KG1 (cell line): ENCODE data around the gene FBXO17.
"Not testable (repeated sequence)": the region's sequence is repeated elsewhere in the genome, so short reads cannot be mapped to it uniquely, and the experiment has no call there.

Experiments
- DNase-seq: peaks from one replicate; lab custom pipeline; 2025; lab: John Stamatoyannopoulos, UW

FBXO17 gene

GRCh38 chr19:38944981-38945506, 30.5 kb downstream of the FBXO17 start:
- no peak for DNase-seq

GRCh38 chr19:38942471-38943181, 32.9 kb downstream of the FBXO17 start:
- no peak for DNase-seq

GRCh38 chr19:38941979-38942378, 33.6 kb downstream of the FBXO17 start:
- DNase-seq = no peak

DNA sequence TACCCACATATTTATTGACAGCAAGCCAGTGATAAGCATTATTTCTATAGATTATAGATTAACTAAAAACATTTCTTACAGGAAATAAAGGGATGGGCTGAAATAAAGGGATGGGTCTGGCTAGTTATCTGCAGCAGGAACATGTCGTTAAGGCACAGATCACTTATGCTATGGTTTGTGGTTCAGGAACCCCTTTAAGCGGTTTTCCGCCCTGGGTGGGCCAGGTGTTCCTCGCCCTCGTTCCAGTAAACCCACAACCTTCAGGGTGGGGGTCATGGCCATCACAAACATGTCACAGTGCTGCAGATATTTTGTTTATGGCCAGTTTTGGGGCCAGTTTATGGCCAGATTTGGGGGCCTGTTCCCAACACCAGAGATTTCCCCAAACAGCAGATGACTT, 34.1 kb downstream of the FBXO17 start:
- not testable (repeated sequence) for DNase-seq

- DNase-seq = no peak
Measured at GRCh38 chr19:38939957-38940356, 35.6 kb downstream of the FBXO17 start.

GRCh38 chr19:38933544-38933943, 42.0 kb downstream of the FBXO17 start:
- no peak for DNase-seq

DNA sequence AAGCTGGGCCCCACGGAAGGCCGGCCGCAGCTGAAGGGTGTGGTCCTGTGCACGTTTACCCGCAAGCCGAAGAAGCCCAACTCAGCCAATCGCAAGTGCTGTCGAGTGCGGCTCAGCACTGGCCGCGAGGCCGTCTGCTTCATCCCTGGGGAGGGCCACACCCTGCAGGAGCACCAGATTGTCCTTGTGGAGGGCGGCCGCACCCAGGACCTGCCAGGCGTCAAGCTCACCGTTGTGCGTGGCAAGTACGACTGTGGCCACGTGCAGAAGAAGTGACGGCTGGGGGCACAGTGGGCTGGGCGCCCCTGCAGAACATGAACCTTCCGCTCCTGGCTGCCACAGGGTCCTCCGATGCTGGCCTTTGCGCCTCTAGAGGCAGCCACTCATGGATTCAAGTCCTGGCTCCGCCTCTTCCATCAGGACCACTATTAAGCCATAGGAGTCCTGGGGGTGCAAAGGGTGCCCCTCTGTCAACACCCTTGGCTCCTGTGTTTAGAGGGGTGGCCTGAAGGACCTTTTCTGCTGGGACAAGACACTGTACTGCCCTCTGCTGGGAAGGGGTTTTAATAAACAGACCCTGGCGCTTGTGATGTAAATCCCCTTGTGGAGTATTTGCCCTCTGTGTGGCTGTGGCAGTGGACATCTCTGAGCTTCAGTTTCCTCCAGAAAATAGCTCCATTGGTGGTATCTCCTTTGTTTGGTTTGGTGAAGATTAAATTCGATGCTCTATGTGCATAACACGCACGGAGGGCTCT, 42.9 kb downstream of the FBXO17 start:
- no peak for DNase-seq

GRCh38 chr19:38931521-38931793, 44.1 kb downstream of the FBXO17 start:
- DNase-seq = no peak

- no peak for DNase-seq
Measured at GRCh38 chr19:38930776-38931520, 44.6 kb downstream of the FBXO17 start, which contains the start of gene MRPS12. Gene MRPS12 (plus strand): TSS chr19:38930944. CDS start chr19:38931295, 351 bp downstream.

GRCh38 chr19:38929929-38930775, 45.4 kb downstream of the FBXO17 start, which contains the start of gene SARS2:
Gene SARS2 (minus strand): TSS chr19:38930763. CDS start chr19:38930736, 27 bp downstream.
- peak; percentile 95 for DNase-seq

DNA sequence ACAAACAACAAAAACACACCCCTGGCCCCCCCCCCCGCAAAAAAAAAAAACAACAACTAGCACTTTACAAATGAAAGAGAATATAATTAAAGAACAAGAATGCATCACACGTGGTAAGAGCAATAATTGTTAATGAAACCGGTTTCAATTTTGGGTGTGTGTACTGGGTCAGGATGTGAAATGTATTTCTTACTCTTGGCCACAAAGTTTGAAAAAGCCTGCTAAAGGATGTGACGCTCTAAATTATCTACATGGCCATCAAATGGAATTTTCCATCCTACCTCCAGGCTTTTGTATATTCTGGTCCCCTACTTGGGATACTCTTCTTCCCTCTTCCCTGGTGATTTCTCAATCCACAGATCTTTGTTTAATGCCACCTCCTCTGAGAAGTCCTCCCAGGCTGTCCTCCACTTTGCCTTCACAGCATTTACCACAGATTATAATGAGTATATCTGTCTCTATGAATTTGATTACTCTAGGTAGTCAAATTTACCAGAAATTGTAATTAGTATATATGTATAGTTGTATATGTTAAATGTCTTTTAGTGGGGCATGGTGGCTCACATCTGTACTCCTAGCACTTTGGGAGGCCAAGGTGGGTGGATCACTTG, 47.0 kb downstream of the FBXO17 start:
- DNase-seq = no peak

- DNase-seq = no peak
Measured at GRCh38 chr19:38924388-38924787, 51.2 kb downstream of the FBXO17 start.

DNA sequence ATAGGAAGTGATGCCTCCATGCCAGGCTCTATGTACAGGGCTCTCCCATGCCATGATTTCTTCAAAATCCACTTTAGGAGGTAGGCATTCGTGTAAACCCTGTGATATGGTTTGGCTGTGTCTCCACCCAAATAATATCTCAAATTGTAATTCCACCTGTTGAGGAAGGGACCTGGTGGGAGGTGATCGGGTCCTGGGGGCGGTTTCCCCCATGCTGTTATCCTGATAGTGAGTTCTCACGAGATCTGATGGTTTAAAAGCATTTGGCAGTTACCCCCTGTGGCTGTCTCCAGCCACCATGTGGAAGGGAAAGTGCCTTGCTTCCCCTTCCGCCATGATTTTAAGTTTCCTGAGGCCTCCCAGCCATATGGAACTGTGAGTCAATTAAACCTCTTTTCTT, 53.1 kb downstream of the FBXO17 start:
- DNase-seq = no peak

DNA sequence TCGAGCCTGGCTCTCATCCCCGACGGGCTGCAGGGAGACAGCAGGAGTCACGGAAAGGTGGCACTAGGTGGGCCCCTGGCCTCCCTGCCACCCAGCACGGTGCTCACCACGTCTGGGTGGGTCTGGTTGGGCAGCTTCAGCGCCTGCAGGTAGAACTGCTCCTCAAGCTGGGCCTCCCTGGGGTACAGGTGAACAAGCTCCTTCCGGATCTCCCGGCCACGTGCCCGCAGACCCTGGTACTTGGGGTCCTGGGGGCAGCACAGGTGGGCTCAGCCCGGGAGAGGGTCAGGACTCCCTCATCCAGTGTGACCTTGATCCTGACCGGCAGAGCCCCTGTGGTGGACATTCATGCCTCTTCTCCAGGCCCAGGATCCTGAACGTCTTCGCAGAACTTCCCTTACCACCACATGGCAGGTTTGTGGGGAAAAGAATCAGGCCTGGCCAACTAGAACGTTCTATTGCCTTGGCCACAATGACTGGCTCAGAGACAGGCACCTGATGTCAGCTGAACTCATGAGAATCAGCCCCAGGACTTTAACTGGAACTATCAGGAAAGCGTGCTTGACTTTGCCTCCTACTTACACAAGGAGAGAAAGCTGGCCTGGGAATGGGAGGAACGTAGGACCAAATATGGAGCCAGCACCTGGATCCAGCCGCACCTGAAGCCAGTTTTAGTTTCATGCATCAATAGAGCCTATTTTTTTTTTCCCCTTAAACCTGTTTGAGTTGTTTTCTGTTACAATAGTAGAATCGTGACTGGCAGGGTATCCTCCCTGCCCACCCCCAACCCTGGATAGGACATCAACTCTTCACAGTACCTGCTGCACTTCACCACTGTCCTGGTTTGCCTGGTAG, 53.9 kb downstream of the FBXO17 start:
- DNase-seq = no peak

- DNase-seq = no peak
Measured at GRCh38 chr19:38920602-38921419, 54.7 kb downstream of the FBXO17 start.

- DNase-seq = no peak
Measured at GRCh38 chr19:38919837-38920601, 55.5 kb downstream of the FBXO17 start.

GRCh38 chr19:38918526-38918925, 57.0 kb downstream of the FBXO17 start:
- no peak for DNase-seq

- no peak for DNase-seq
Measured at GRCh38 chr19:38917921-38918491, 57.5 kb downstream of the FBXO17 start.
